Neural cell (in vitro differentiated cells): ENCODE measurements around the gene EML6. TPM values are rescaled to one million over a fixed set of nuclear protein-coding genes. Genes with fewer than 3 reads are reported as not detected.

Source experiments
- H2AFZ ChIP-seq: fragments of 200-600, 300-800 bp; sonication (generic), shearing (Covaris generic); 2 replicates; pipeline ENCODE4 v1.6.0; 2014; ENCODE audit warnings: low read depth, mild to moderate bottlenecking, antibody characterized with exemption, low read length, moderate library complexity
- H3F3A ChIP-seq: fragments of 200-600 bp; shearing (Covaris generic); 2 replicates; pipeline ENCODE4 v1.6.1; 2016; ENCODE audit warnings: mild to moderate bottlenecking, moderate library complexity, mixed read lengths, antibody characterized with exemption, low read length; ENCODE audit not compliant: insufficient read depth, poor library complexity, severe bottlenecking
- H3K27ac ChIP-seq: fragments of 200-600, 300-800 bp; sonication (generic), shearing (Covaris generic); 2 replicates; pipeline ENCODE4 v1.5.1; 2014; ENCODE audit warnings: mild to moderate bottlenecking, low read length, moderate library complexity
- H3K27me3 ChIP-seq: fragments of 300-800, 200-600 bp; sonication (generic), shearing (Covaris generic); 2 replicates; pipeline ENCODE4 v1.6.0; 2014; ENCODE audit warnings: mild to moderate bottlenecking, low read depth, low read length, moderate library complexity; ENCODE audit not compliant: insufficient read depth
- H3K36me3 ChIP-seq: fragments of 300-800, 200-600 bp; sonication (generic), shearing (Covaris generic); 2 replicates; pipeline ENCODE4 v1.5.1; 2014; ENCODE audit warnings: mild to moderate bottlenecking, antibody characterized with exemption, low read length, moderate library complexity; ENCODE audit not compliant: insufficient read depth
- H3K4me2 ChIP-seq: fragments of 300-800, 200-600 bp; sonication (generic), shearing (Covaris generic); 2 replicates; pipeline ENCODE4 v1.6.0; 2014; ENCODE audit warnings: mild to moderate bottlenecking, low read length
- H3K4me3 ChIP-seq: fragments of 300-800, 200-600 bp; sonication (generic), shearing (Covaris generic); 2 replicates; pipeline ENCODE4 v1.5.1; 2014; ENCODE audit warnings: mild to moderate bottlenecking, low read length, moderate library complexity
- H3K79me2 ChIP-seq: fragments of 200-600 bp; shearing (Covaris generic); replicated peaks from 2 replicates; pipeline ENCODE4 v1.6.0; 2014; ENCODE audit warnings: mild to moderate bottlenecking, low read length, moderate library complexity; ENCODE audit not compliant: insufficient read depth
- H3K9ac ChIP-seq: fragments of 300-800, 200-600 bp; sonication (generic), shearing (Covaris generic); 2 replicates; pipeline ENCODE4 v1.6.1; 2016; ENCODE audit warnings: mild to moderate bottlenecking, low read length, mixed read lengths
- H3K9me2 ChIP-seq: fragments of 200-600 bp; shearing (Covaris generic); 2 replicates; pipeline ENCODE4 v1.6.1; 2016; ENCODE audit warnings: mild to moderate bottlenecking, low read length, mixed read lengths; ENCODE audit not compliant: insufficient read depth
- H3K9me3 ChIP-seq: fragments of 200-600, 300-800 bp; sonication (generic), shearing (Covaris generic); 2 replicates; pipeline ENCODE4 v1.6.1; 2016; ENCODE audit warnings: mild to moderate bottlenecking, mixed run types, low read length, moderate library complexity, mixed read lengths
- H4K20me1 ChIP-seq: fragments of 200-600 bp; shearing (Covaris generic); 2 replicates; pipeline ENCODE4 v1.6.1; 2016; ENCODE audit warnings: mild to moderate bottlenecking, mixed run types; ENCODE audit not compliant: insufficient read depth
- EP300 ChIP-seq: fragments of 450-650 bp; conservative IDR thresholded peaks from 2 replicates; pipeline ENCODE4 v1.6.1; 2014; ENCODE audit warnings: antibody characterized with exemption, mild to moderate bottlenecking, moderate library complexity; ENCODE audit not compliant: poor library complexity, severe bottlenecking
- EZH2 ChIP-seq: fragments of 200-600, 300-800 bp; shearing (Covaris generic), sonication (generic); IDR thresholded peaks from 2 replicates; pipeline ENCODE4 v1.6.1; 2014; ENCODE audit warnings: antibody characterized with exemption, low read length, borderline replicate concordance, mild to moderate bottlenecking; ENCODE audit not compliant: insufficient read depth, poor library complexity, severe bottlenecking
- MXI1 ChIP-seq: fragments of 450-650 bp; conservative IDR thresholded peaks from 2 replicates; pipeline ENCODE4 v1.6.1; 2014; ENCODE audit warnings: antibody characterized with exemption, mild to moderate bottlenecking; ENCODE audit not compliant: poor library complexity, severe bottlenecking
- POLR2AphosphoS5 ChIP-seq: IDR thresholded peaks from 2 replicates; pipeline ENCODE4 v1.6.1; 2012
- RAD21 ChIP-seq: fragments of 450-650 bp; conservative IDR thresholded peaks from 2 replicates; pipeline ENCODE4 v1.6.1; 2014; ENCODE audit warnings: antibody characterized with exemption, mild to moderate bottlenecking, moderate library complexity
- SMC3 ChIP-seq: fragments of 450-650 bp; conservative IDR thresholded peaks from 2 replicates; pipeline ENCODE4 v1.6.1; 2014; ENCODE audit warnings: antibody characterized with exemption, mild to moderate bottlenecking, moderate library complexity; ENCODE audit not compliant: poor library complexity
- TAF1 ChIP-seq: IDR thresholded peaks from 2 replicates; pipeline ENCODE4 v1.6.1; 2012; ENCODE audit warnings: low read depth
- polyA plus RNA-seq: library from polyadenylated mRNA; depleted of rRNA; stranded (reverse); fragments of >200 nt; gene quantifications from 2 replicates; pipeline ENCODE4 v1.2.3, GENCODE V29; 2014
- TF ChIP-seq, protein P1 (sequence below): IDR thresholded peaks from 2 replicates; pipeline ENCODE4 v1.6.1; 2012; ENCODE audit warnings: borderline replicate concordance
- TF ChIP-seq, protein P2 (sequence below): fragments of 450-650 bp; IDR thresholded peaks from 2 replicates; pipeline ENCODE4 v1.5.1; 2014; ENCODE audit warnings: antibody characterized with exemption, mild to moderate bottlenecking, moderate library complexity; ENCODE audit not compliant: poor library complexity, severe bottlenecking

The EML6 gene
- polyA plus RNA-seq, 1 donor from 2014 or later, result 13.4 TPM

DNA sequence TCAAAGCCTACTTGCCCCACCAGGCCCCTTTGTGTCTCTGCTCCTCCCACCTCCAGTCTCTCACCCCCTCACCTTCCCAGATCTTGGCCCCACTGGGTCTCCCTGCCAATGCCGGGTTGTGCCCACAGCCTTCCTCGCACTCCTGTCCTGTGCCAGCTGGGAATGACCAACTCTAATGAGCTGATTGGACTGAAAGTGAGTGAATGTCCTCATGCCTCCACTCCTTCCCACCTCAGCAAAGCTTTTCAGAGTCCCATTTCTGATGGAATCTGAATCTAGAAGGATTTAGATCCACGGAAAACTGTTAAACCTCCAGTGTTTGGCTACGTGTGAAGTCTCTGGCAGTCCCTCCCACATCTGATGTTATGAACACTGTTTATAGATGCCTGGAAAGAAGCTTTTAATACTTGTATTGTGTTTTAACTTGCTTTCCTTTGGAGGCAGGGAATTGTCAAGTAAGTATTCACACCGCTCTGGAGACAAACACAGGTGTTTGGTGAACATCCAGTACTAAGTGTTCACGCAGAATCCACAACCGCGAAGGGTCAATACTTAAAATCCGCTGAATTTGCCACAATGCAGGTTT lies 222.9 kb downstream of the EML6 start:
- no peak overlapping the region for H3K9ac ChIP-seq
- H3K4me2 ChIP-seq, result no peak overlapping the region
- H3K9me2 ChIP-seq, result no peaks in the 10 kb centered on the region
- no peaks in the 10 kb centered on the region for H3K36me3 ChIP-seq
- H4K20me1 ChIP-seq, result no peaks in the 10 kb centered on the region
- no peaks in the 10 kb centered on the region for H3F3A ChIP-seq
- no peak overlapping the region for H2AFZ ChIP-seq
- H3K79me2 ChIP-seq, result no peaks in the 10 kb centered on the region
- no peaks in the 10 kb centered on the region for H3K27me3 ChIP-seq
- H3K4me3 ChIP-seq, result no peak overlapping the region
- TF ChIP-seq POLR2AphosphoS5, result no peak
- TF ChIP-seq EZH2, result no peak
- TF ChIP-seq MXI1, result no peak
- TF ChIP-seq EP300, result no peak
- TF ChIP-seq RAD21, result no peak
- no peak for TF ChIP-seq SMC3
- TF ChIP-seq, protein P1, sequence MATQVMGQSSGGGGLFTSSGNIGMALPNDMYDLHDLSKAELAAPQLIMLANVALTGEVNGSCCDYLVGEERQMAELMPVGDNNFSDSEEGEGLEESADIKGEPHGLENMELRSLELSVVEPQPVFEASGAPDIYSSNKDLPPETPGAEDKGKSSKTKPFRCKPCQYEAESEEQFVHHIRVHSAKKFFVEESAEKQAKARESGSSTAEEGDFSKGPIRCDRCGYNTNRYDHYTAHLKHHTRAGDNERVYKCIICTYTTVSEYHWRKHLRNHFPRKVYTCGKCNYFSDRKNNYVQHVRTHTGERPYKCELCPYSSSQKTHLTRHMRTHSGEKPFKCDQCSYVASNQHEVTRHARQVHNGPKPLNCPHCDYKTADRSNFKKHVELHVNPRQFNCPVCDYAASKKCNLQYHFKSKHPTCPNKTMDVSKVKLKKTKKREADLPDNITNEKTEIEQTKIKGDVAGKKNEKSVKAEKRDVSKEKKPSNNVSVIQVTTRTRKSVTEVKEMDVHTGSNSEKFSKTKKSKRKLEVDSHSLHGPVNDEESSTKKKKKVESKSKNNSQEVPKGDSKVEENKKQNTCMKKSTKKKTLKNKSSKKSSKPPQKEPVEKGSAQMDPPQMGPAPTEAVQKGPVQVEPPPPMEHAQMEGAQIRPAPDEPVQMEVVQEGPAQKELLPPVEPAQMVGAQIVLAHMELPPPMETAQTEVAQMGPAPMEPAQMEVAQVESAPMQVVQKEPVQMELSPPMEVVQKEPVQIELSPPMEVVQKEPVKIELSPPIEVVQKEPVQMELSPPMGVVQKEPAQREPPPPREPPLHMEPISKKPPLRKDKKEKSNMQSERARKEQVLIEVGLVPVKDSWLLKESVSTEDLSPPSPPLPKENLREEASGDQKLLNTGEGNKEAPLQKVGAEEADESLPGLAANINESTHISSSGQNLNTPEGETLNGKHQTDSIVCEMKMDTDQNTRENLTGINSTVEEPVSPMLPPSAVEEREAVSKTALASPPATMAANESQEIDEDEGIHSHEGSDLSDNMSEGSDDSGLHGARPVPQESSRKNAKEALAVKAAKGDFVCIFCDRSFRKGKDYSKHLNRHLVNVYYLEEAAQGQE, result no peak
- no peak for TF ChIP-seq TAF1
- TF ChIP-seq, protein P2, sequence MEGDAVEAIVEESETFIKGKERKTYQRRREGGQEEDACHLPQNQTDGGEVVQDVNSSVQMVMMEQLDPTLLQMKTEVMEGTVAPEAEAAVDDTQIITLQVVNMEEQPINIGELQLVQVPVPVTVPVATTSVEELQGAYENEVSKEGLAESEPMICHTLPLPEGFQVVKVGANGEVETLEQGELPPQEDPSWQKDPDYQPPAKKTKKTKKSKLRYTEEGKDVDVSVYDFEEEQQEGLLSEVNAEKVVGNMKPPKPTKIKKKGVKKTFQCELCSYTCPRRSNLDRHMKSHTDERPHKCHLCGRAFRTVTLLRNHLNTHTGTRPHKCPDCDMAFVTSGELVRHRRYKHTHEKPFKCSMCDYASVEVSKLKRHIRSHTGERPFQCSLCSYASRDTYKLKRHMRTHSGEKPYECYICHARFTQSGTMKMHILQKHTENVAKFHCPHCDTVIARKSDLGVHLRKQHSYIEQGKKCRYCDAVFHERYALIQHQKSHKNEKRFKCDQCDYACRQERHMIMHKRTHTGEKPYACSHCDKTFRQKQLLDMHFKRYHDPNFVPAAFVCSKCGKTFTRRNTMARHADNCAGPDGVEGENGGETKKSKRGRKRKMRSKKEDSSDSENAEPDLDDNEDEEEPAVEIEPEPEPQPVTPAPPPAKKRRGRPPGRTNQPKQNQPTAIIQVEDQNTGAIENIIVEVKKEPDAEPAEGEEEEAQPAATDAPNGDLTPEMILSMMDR, result no peak
- H3K9me3 ChIP-seq, result no peaks in the 10 kb centered on the region
- H3K27ac ChIP-seq, result no peak overlapping the region

DNA sequence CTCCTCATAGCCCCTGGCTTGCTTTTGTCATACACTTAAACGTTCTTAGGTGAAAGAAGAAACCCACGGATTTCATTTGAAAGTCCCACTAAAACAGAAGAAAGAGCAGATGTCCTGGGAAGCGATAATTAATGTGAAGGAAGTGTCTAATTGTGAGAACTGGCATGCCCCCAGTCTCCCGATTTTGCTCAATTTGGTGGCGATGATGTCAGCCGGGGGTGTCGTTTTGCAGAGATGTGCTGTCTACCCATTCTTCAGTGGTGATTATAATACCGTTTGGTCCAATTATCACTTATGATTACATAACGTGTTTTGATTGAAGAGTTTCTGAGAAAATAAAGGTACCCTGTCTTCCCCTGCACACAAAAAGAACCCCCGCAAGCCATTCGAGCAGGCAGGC lies 223.7 kb downstream of the EML6 start:
- no peak overlapping the region for H3K4me3 ChIP-seq
- H3K79me2 ChIP-seq, result no peaks in the 10 kb centered on the region
- no peak overlapping the region for H2AFZ ChIP-seq
- H3K27me3 ChIP-seq, result no peaks in the 10 kb centered on the region
- H3K27ac ChIP-seq, result no peak overlapping the region
- H4K20me1 ChIP-seq, result no peaks in the 10 kb centered on the region
- H3K9me2 ChIP-seq, result no peaks in the 10 kb centered on the region
- H3K9ac ChIP-seq, result no peak overlapping the region
- no peaks in the 10 kb centered on the region for H3K9me3 ChIP-seq
- no peaks in the 10 kb centered on the region for H3F3A ChIP-seq
- H3K4me2 ChIP-seq, result no peak overlapping the region
- no peaks in the 10 kb centered on the region for H3K36me3 ChIP-seq
- no peak for TF ChIP-seq EP300
- TF ChIP-seq MXI1, result no peak
- TF ChIP-seq, protein P2, result no peak
- TF ChIP-seq SMC3, result no peak
- TF ChIP-seq RAD21, result no peak
- no peak for TF ChIP-seq TAF1
- TF ChIP-seq EZH2, result no peak
- TF ChIP-seq POLR2AphosphoS5, result no peak
